HT1080 (cell line): ENCODE results near the gene DHX15. TPM values are rescaled to one million over a fixed set of nuclear protein-coding genes. Genes with fewer than 3 reads are reported as not detected.
A peak's percentile ranks its signal among the peaks of the same experiment; 100 is the strongest.

Experiments
- DNase-seq: peaks from one replicate; pipeline ENCODE4 v3.0.0-alpha.2; 2015; ENCODE audit warnings: low read depth
- polyA plus RNA-seq, 2 experiments: library from polyadenylated mRNA; depleted of rRNA; stranded (reverse); fragments of >200 nt; gene quantifications; 2 replicates each; pipeline ENCODE4 v1.2.3, GENCODE V29; 2015
- total RNA-seq: library from RNA; depleted of rRNA; stranded (reverse); fragments of >200 nt; shearing (Covaris generic); gene quantifications from 2 replicates; pipeline ENCODE4 v1.2.3, GENCODE V29; 2014; rRNA removed

Gene DHX15
- 225 and 275 TPM in 2 replicates for total RNA-seq
- polyA plus RNA-seq (2015; cell fraction: cytosol; rRNA removed), result 127 and 138 TPM in 2 replicates
- 414 and 466 TPM in 2 replicates for polyA plus RNA-seq (2015; cell fraction: nucleus; rRNA removed)

DNA sequence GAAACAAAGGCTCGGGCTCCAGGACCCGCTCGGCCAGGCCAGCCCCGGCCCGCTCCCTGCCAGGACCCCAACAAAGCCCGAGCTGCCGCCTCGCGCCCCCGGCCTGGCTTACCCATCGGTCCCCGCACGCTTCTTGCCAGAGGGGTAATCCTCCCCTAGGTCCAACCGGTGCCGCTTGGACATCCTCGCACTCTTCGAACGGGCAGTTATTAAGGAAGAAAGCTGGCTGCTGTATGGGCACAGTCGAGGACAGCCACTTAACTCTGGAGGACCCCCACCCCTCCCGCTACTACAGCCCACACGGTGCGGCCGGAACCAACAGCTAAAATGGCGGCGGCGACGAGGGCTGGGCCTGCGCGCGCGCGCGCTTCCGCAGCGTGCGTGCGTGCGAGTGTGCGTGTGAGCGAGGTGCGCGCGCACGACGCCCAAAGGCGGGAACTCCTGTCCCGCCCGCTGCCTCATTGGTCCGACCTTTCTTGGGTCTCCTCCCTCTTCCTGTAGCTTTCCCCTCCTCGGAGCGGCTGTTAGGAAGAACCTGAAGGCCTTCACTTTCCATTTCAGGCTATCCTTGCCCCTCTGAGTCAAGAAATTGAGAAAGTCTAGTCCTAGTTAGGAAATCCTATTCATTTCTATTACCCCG is at the start of gene DHX15:
Gene DHX15 (minus strand): TSS at position 344 of the 640 bp plus-strand sequence. CDS start 161 bp downstream, at position 183.
- peak; percentile 96 for DNase-seq

DNA sequence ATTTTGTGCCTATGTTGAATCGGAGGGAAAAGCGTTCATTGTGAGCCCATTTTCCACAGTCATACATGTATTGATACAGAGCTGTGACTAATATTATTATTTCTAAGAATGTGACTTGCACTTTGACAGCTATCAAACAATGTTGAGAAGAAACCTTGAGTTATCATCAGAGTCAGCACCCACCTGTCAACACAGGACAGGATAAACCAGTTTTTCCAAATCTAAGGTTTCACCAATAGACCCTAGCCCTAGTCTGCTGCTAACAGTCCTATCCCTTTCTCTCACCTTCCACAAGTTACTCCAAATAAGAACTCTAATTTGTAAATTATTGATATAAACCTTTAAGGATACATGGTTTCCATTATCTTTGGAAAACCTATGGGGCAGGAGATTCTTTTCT is 47.7 kb upstream of the DHX15 start:
- no peak for DNase-seq

DNA sequence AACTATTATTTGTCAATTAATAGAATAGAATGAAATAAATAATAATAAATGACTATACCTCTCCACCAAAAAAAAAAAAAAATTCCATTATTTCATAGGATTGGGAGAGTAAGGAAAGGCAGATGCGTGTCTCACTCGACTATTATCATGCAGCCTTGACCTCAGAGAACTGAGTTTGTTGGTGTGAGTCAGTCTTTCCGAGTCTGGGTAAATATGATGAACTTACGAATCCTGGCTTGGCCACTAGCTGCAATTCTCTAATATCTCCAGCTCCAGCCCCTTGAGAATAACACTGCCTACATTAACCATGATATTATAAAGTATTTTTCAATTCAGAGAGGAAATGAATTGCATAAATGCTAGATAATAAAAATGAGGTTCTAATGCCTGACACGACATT is 46.6 kb upstream of the DHX15 start:
- peak; percentile 4 for DNase-seq

DNA sequence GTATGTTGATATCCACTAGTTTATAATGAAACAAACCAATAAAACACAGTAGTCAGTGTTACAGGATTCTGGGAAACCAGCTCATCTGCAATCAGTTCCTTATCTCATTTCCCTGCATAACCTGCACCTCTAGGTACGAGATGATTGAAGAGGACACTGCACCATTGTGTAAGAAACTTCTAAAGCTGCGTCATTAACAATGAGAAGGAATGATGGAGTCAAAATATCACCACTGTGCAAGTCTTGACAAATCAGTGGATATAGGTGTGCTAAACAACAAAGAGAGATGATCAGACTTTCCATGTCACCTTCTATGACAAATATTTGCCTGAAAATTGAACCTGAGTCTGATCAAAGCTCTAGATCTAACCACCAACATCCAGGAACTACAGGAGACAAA is 40.7 kb upstream of the DHX15 start:
- no peak for DNase-seq

DNA sequence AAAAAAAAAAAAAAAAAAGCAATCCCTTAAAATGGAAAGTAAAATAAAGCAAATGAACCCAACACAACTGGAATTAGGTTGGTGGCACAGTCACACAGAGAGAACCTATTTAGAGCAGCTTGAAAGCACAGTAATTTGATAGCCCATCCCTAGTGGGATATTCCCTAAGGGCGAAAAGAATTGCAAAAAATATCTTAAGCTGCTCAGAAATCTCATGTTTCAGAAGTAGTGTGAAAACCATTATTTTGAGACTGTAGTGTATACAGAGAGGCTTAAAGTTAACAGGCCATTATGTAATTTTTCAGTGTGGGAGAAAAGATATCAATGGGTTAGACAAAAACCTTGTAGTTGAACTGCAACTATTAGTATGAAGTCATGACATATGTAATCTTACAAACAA is 40.0 kb upstream of the DHX15 start:
- no peak for DNase-seq

DNA sequence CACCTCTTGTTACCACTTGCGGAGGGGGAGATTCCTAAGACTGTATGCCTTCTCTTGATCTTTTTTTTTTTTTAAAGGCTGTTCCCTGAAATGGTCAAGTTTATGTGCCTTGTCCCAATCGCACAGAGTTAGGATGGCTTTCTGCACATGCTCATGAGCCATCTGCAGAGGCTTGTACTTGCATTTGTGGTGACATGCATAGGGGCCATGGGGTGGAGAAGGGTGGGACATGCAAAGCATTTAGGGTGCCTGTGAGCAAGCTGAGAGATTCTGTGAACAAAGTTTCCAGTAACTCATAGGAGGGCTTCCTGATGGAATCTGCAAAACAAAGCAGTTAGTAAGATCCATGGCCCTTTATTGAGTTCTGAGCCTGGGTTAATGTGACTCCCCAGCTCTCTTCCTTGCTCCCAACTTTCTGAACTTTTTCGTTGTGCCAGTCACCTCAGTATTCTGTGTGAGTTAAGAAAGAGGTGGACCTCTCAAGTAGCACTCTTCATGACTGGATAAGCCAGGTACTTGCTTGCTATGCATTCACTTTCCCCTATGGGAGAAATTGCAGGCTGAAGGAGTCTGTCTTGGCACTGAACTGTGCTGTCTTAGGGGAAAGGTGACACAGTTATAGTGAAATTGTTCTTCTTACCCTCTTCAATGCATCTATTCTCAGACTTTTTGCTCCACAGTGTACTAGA is 37.9 kb upstream of the DHX15 start:
- DNase-seq, result no peak

DNA sequence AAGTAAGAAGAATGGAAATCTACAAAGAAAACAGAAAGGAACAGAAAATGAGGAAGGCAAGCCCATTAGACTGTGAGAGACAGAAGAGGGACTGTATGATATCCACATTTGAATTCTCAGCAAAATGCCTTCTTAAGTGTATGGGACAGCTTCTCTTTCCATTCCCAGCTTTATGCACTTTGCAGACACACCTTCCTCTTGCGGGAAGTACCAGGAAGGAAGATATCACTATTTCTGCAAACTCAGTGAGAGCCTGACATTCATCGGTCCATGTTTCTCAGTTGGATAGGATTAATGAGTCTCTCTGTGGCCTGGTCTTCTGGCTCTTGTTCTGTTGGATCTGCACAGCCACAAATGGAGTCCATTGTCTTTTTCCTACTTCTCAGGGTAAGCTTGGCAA is 31.6 kb upstream of the DHX15 start:
- DNase-seq, result no peak

DNA sequence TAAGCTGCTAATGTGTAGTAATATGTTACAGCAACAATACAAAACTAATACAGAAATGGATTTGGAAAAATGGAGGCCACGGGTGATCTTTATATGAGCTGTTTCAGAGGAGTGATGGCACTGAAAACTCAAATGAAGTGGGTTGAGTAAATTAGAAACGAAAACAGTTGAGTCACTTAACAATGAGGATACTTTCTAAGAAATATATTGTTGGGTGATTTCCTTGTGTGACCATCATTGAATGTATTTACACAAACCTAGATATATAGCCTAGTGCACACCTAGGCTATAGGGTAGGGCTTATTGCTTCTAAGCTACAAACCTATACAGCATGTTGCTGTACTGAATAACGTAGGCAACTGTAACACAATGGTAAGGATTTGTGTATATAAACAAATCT is 30.5 kb upstream of the DHX15 start:
- DNase-seq, result no peak

DNA sequence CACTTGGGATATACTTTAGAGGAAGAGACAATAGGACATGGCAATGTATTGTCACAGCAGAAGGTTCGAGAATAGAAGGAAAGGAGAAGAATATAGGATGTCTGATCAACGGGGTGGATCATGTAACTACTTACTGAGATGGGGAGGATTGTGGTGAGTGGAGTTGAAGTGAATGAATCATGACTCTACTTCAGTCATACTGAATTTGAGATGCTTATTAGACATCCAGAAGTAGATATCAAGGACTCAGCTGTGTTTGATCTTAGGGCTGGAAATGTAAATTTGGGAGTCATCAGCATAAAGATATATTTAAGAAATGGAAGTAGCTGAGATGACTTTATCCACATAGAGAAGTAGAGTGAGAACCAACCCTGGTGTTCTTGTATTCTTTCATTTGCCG is 29.1 kb upstream of the DHX15 start:
- no peak for DNase-seq

DNA sequence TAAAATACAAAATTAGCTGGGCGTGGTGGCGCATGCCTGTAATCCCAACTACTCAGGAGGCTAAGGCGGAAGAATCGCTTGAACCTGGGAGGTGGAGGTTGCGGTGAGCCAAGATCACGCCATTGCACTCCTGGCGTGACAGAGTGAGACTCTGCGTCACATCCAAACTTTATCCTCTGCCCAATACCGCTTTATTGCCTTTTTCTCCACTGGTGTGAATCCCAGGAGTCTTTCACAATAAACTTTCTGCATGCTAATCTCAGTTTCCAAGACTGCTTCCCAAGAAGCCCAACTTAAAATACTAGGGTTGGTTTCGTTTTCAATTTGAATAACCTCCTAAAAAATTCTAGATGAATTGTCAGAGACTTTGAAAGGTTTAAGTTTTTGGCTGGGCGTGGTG is 27.2 kb upstream of the DHX15 start:
- DNase-seq, result no peak

DNA sequence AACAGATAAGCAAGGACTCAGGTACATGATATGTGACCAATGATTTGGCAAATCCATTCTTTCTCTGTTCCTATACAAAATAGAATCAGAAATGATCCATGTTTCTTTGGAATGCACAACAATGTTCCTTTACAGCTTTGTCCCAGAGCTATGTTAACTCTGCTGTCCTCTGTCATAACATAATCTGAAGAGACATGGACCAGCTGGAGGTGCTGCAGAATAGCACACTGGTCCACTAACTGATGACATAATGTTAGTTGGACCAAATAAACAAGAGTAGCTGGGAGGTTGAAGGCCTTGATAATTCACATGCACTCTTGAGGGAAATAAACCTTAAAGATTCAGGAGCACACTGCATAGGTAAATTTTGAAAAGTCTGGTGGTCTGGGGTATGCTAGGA is 23.0 kb upstream of the DHX15 start:
- no peak for DNase-seq

DNA sequence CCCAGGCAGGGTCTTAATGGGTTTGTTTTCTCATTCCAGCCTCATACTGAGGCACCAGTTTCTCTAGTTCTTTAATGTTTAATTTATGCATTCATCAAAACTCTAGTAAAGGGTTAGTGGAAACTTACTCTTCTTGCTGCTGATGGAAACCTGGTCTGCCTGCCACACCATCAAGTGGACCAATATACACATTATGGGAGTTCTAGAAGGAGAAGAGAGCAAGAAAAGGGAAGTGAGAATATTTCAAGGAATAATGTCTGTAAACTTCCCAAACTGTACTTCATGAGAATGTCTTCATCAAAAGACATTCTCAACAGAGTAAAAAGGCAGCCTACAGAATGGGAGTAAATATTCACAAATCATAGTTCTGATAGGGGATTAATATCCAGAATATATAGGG is 20.9 kb upstream of the DHX15 start:
- DNase-seq, result no peak

DNA sequence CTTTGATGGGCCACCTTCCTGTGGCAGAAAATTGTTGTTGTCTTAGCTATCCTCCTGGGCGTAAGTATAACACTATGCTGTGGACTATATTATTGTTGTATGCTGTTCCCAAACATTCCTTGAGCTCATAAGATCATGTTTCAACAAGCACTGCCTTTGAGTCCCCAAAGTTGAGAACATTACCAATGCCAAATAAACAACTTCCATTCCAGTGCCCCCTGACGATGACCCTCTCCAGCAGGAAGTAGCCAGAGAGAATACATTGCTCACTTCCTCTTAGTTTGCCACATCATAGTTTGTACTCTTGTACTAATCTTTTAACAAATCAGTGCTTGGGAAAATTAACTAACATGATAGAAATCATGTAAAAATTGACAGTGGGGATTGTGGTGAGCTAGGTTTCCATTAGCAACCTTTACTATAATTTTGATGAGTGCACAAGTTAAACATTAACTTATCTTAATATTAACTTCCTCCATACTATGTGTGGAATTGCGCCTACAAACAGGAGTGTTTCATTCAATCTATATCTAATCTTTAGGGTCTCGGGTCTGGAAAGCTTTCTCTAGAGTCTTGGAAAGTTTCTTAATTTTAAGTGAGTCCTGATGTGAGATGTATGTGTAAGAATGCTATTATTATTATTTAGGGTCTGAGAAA is 20.3 kb upstream of the DHX15 start:
- DNase-seq, result peak; percentile 12

DNA sequence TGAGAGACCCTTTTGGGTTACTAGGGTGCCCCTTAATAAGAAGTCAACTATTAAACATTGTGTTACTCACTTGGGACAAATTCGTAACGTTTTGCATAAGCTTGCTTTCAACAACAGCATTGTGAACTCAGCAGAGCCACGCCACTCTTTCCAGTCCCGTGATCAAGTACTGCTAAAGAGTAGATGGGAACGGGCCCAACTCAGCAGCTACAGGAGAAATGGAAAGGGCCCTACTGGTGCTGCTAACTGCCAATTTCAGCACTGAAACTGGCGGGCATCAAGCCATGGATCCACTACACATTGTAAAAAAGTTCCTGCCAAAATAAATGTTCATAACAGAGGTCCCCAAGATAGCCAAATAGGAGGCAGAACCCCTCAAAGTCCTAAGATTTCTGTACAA is 19.0 kb upstream of the DHX15 start:
- no peak for DNase-seq

DNA sequence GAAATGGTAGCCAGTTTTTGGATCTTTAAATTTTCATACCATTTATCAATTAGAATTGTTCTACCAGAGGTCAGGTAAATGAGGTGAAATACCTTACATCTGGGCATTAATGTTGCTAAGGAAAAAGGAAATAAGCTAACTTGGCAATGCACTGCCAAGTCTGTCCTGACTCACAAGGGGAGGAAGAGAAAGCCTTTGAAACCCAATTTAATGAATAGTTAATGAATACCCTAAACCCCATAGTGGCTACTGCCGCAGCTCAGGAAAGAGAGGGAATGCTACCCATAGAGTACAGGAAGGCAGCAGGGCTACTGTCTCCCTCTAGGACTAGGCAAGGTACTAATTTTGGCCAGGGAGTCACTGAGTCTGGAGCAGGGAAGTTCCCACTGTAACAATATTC is 16.8 kb upstream of the DHX15 start:
- no peak for DNase-seq

DNA sequence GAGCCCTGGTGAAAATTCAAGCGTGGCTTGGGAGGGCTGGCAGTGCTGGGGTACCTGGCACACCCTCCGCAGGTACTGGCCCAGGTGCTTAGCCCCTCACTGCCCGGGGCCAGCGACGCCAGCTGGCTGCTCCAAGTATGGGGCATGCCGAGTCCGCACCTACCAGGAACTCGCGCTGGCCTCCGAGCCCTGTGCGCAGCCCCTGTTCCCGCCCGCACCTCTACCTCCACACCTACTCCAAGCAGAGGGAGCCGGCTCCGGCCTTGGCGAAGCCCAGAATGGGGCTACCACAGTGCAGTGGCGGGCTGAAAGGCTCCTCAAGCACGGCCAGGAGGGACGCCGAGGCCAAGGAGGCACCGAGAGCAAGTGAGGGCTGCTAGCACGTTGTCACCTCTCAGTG is 14.9 kb upstream of the DHX15 start:
- no peak for DNase-seq

DNA sequence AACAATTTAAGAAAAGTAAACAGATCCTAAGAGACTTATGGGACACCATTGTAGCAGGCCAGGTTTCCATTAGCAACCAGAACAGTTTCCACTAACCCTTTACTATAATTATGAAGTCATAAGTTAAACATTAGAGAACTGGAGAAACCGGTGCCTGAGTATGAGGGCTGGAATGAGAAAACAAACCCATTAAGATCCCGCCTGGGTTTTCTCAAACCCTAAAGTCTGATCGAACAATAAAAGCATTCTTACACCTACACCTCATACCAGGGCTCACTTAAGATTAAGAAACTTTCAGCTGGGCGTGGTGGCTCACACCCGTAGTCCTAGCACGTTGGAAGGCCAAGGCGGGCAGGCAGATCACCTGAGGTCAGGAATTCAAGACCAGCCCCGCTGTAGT is 13.7 kb upstream of the DHX15 start:
- no peak for DNase-seq

DNA sequence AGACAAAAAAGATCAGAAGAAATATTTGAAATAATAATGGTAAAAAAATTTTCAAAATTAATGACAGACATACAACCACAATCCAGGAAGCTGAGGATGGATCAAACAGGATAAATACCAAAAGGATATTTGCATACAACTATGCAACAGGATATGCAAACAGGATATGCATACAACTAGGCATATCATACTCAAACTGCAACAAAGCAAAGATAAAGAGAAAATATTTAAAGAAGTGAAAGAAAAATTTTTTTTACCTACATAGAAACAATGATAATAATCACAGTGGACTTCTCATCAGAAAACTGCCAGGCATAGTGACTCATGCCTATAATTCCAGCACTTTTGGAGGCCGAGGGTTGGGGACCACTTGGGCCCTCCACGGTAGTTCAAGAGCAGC is 11.3 kb upstream of the DHX15 start:
- no peak for DNase-seq

DNA sequence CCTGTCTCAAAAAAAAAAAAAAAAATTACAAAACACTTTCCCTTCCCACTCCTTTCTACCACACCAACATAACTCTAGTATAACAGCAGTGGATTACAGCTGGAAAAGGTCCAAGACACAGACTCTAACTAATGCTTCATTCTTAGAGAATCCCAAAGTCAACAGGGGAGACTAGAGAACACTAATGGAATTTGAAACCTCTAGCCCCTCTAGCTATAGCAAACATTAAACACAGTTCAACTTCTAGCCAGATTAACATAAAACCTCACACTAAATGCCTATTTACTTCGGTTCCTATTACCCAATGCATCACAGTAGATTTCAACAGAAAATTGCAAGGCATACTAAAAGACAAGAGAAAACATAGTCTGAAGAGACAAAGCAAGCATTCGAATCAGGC is 10.5 kb upstream of the DHX15 start:
- no peak for DNase-seq

DNA sequence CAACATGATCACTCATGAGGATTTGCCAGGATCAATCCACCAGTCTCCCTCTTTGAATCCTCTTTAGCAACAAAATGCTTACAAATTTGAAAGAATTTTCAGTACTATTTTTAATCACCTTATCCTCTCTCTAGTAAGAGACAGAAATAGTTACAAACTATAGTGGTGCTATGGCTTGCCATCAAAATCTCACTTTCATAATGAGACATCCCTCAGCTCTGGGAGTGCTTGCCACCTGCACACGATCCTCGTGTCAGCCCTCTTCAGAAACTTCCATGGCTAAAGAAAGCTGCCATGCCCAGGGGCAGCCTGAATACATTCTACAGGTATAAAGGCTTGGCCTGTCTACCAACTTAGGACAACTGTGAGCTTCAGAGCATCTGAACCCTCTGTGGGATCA is 5.1 kb upstream of the DHX15 start:
- DNase-seq, result no peak

DNA sequence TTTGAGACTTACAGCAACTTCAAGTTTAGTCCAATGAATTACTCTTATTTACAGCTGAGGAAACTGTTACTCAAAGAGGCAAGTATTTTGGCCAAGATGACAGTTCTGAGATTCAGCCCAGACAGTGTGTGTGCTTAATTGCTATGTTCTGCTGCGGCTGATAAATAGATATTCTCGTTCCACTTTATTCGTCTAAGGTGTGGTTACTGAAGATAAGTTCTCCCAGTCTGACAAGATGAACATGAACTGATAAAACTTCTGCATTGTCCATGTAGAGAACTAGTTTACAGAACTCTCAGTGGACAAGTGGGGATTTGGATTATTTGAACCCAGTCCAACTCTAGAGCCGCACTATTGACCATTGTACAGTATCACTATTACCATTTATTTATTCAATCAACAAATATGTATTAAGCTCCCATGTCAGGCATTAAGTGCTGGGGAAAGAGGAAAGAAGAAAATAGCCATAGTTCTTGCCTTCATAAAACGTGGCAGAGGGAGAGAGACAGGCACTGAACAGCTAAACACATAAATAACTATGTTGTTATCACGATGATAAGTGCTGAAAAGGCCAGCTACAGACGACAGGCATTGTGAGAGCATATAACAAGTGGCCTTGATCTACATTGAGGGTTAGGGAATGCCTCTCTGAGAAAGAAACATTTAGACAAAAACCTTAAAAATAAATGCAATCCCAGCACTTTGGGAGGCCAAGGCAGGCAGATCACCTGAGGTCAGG is 4.0 kb upstream of the DHX15 start:
- DNase-seq, result no peak
